GM06990 (cell line): ENCODE results near the gene ARHGEF12.

Experiments
- DNase-seq: peaks from one replicate; pipeline ENCODE4 v3.0.0-alpha.2; 2011; ENCODE audit not compliant: insufficient read length; ENCODE audit errors: extremely low read depth
- H3K27me3 ChIP-seq: replicated peaks from 2 replicates; pipeline ENCODE4 v1.6.0; 2011; ENCODE audit warnings: low read length; ENCODE audit not compliant: control insufficient read depth, insufficient read depth
- H3K36me3 ChIP-seq: 2 replicates; pipeline ENCODE4 v1.5.1; 2011; ENCODE audit warnings: low read length; ENCODE audit not compliant: control insufficient read depth, insufficient read depth
- H3K4me3 ChIP-seq: replicated peaks from 2 replicates; pipeline ENCODE4 v1.5.1; 2011; ENCODE audit warnings: low read depth, mild to moderate bottlenecking, control low read depth, low read length
- CTCF ChIP-seq: IDR thresholded peaks from 2 replicates; pipeline ENCODE4 v1.5.1; 2011; ENCODE audit warnings: low read length, control low read depth, mild to moderate bottlenecking, inconsistent platforms; ENCODE audit not compliant: insufficient read depth, poor library complexity, severe bottlenecking

Gene ARHGEF12

GRCh38 chr11:120294096-120294495, 42.1 kb upstream of the ARHGEF12 start:
- no peaks in the 10 kb centered on the region; the same call in none of the 2 replicates for H3K27me3 ChIP-seq
- no peak for DNase-seq
- no peaks in the 10 kb centered on the region for H3K36me3 ChIP-seq
- TF ChIP-seq CTCF: no peak
- no peak overlapping the region for H3K4me3 ChIP-seq

DNA sequence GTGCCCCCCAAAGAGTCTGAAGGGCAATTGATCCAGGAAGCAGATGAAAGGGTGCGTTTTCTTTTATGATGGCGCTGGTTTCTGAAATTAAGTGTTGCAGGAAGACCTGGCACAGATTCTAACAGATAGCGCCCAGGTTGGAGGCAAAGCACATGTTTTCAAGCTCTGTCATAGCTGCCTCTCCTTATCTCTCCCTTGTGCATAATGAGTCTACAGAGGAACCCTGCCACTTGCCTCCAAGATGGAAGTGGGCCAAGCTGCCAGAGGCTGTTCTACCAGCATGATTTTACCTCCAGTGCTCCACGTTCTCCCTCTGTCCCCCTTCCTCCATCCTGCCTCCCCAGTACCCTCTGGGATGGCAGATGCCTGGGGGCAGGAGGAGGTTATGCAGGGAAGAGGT, 41.1 kb upstream of the ARHGEF12 start:
- no peak for TF ChIP-seq CTCF
- no peaks in the 10 kb centered on the region for H3K36me3 ChIP-seq
- H3K4me3 ChIP-seq: no peak overlapping the region
- no peaks in the 10 kb centered on the region; the same call in none of the 2 replicates for H3K27me3 ChIP-seq
- DNase-seq: no peak

DNA sequence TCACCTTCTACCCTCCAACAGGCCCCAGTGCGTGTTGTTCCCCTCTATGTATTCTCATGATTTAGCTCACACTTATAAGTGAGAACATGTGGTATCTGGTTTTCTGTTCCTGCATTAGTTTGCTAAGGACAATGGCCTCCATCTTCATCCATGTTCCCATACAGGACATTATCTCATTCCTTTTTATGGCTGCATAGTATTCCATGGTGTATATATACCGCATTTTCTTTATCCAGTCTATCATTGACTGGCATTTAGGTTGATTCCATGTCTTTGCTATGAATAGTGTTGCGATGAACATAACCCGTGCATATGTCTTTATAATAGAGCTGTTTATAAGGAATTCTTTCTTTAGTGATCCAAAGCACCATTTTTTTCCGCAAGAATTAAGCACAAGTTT, 39.7 kb upstream of the ARHGEF12 start:
- TF ChIP-seq CTCF: no peak
- Histone ChIP-seq H3K27me3 (no peaks in the 10 kb centered on the region; the same call in none of the 2 replicates), H3K4me3 (no peak overlapping the region), H3K36me3 (no peaks in the 10 kb centered on the region)
- no peak for DNase-seq

DNA sequence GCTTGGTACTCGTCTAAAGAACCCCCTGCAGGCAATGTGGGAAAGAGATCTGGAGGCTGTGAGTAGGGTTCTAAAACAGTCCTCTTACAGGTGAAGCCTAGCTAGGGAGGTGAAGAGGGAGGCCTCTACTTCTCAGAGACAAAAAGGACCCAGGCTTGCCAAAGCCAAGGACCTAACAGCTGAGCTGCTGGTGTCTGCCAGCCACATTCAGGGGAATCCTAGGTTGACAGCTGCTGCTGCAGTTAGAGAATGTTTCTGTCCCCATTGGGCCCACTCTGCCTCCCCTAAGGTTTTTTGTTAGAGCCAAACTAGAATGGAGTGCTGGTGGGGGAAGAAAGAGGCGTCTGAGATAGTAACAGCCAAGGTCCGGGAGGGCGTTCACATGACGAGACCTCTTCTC, 37.8 kb upstream of the ARHGEF12 start:
- no peak for TF ChIP-seq CTCF
- no peak for DNase-seq
- H3K27me3 ChIP-seq: no peaks in the 10 kb centered on the region; the same call in 1 of the 2 replicates
- no peaks in the 10 kb centered on the region for H3K36me3 ChIP-seq
- no peak overlapping the region for H3K4me3 ChIP-seq

GRCh38 chr11:120302001-120302805, 34.0 kb upstream of the ARHGEF12 start:
- Histone ChIP-seq H3K27me3 (no peaks in the 10 kb centered on the region; the same call in 1 of the 2 replicates), H3K36me3 (no peaks in the 10 kb centered on the region), H3K4me3 (no peak overlapping the region)
- TF ChIP-seq CTCF: no peak
- DNase-seq: no peak
